GM12878 (cell line): ENCODE data around the gene APPL2. TPM values are rescaled to one million over a fixed set of nuclear protein-coding genes. Genes with fewer than 3 reads are reported as not detected.

Experiments used
- ATAC-seq: fragments of 200-7000 bp; cut with Tn5 transposase; 3 replicates; pipeline ENCODE4 v1.9.1; 2020; ENCODE audit warnings: mild to moderate bottlenecking, moderate library complexity
- BruUV-seq: library from RNA; stranded (reverse); fragments of 400-500 nt; replicated peaks from 2 replicates; lab custom pipeline; 2021; lab: Mats Ljungman, UMichigan
- CTCF ChIA-PET: fragments of 300-600 bp; sonication (Branson Sonifier 250); formaldehyde crosslinking; extraction: SDS; loops from one replicate; lab custom pipeline; 2021; ENCODE audit warnings: inconsistent platforms; lab: Yijun Ruan, JAX
- POLR2A ChIA-PET: fragments of 350-600 bp; formaldehyde crosslinking; extraction: SDS; loops from one replicate; lab custom pipeline; 2021; ENCODE audit warnings: inconsistent platforms; lab: Charles Lee
- RAD21 ChIA-PET: fragments of 300-600 bp; sonication (Branson Sonifier 250); formaldehyde crosslinking; loops from one replicate; lab custom pipeline; 2023; ENCODE audit warnings: antibody characterized with exemption; ENCODE audit not compliant: unreplicated experiment; lab: Charles Lee
- SMC1A ChIA-PET: fragments of 300-600 bp; sonication (Branson Sonifier 250); formaldehyde crosslinking; loops from one replicate; lab custom pipeline; 2023; ENCODE audit not compliant: unreplicated experiment, uncharacterized antibody; lab: Charles Lee
- DNase-seq: peaks from one replicate; pipeline ENCODE4 v3.0.0-alpha.2; 2011; ENCODE audit warnings: low read depth, low spot score
- FAIRE-seq: peaks from 3 replicates; lab custom pipeline; 2011; peaks lifted over from hg19 to GRCh38; lab: Jason Lieb, UNC
- H2AFZ ChIP-seq: 2 replicates; pipeline ENCODE4 v1.6.0; 2011; ENCODE audit warnings: low read depth, low read length, control low read depth; ENCODE audit not compliant: control insufficient read depth
- H3K27ac ChIP-seq: 2 replicates; pipeline ENCODE4 v1.5.1; 2011; ENCODE audit warnings: control low read depth; ENCODE audit not compliant: control insufficient read depth, insufficient read depth
- H3K27me3 ChIP-seq, 2 experiments: replicated peaks in 1 of 2; 2 replicates each; pipeline versions ENCODE4 v1.6.0 to v1.6.1; 2011; ENCODE audit warnings: low read length in 1 of 2; ENCODE audit not compliant: control insufficient read depth in 2 of 2, insufficient read depth in 2 of 2
- H3K36me3 ChIP-seq, 2 experiments: 2 replicates each; pipeline ENCODE4 v1.5.1; 2011; ENCODE audit warnings: low read length in 1 of 2; ENCODE audit not compliant: control insufficient read depth in 2 of 2, insufficient read depth in 2 of 2
- H3K4me1 ChIP-seq: 2 replicates; pipeline ENCODE4 v1.6.1; 2011; ENCODE audit warnings: mild to moderate bottlenecking, low read length, moderate library complexity, mixed read lengths; ENCODE audit not compliant: control insufficient read depth, insufficient read depth
- H3K4me2 ChIP-seq: 2 replicates; pipeline ENCODE4 v1.6.0; 2011; ENCODE audit warnings: control low read depth; ENCODE audit not compliant: control insufficient read depth, insufficient read depth
- H3K4me3 ChIP-seq: fragments of 200-600 bp; sonication (generic); 2 replicates; pipeline ENCODE4 v1.5.1; 2016
- H3K79me2 ChIP-seq: 2 replicates; pipeline ENCODE4 v1.6.0; 2011; ENCODE audit warnings: low read length; ENCODE audit not compliant: control insufficient read depth, insufficient read depth
- H3K9ac ChIP-seq: 2 replicates; pipeline ENCODE4 v1.8.0; 2011; ENCODE audit warnings: low read length, control low read depth, mixed read lengths; ENCODE audit not compliant: control insufficient read depth, insufficient read depth
- H3K9me3 ChIP-seq: replicated peaks from 3 replicates; pipeline ENCODE4 v1.5.1; 2011; ENCODE audit warnings: mild to moderate bottlenecking, low read length; ENCODE audit not compliant: control insufficient read depth, insufficient read depth
- H4K20me1 ChIP-seq: 2 replicates; pipeline ENCODE4 v1.6.0; 2011; ENCODE audit not compliant: control insufficient read depth, insufficient read depth
- E2F8 ChIP-seq: fragments of 450-650 bp; IDR thresholded peaks from 2 replicates; pipeline ENCODE4 v1.6.1; 2018; ENCODE audit warnings: mild to moderate bottlenecking, low read depth, moderate library complexity; ENCODE audit not compliant: partially characterized antibody
- MEF2A ChIP-seq: IDR thresholded peaks from 2 replicates; pipeline ENCODE4 v1.6.1; 2011; ENCODE audit warnings: low read depth, mild to moderate bottlenecking, low read length, moderate library complexity; ENCODE audit not compliant: insufficient read depth
- SKIL ChIP-seq: fragments of 450-650 bp; IDR thresholded peaks from 2 replicates; pipeline ENCODE4 v1.6.1; 2017; ENCODE audit warnings: mild to moderate bottlenecking, low read depth, inconsistent platforms; ENCODE audit not compliant: poor library complexity, severe bottlenecking
- WGBS: methylation state at CpG from one replicate; pipeline ENCODE4 v1.1.6; 2016; ENCODE audit warnings: low lambda C conversion rate; ENCODE audit not compliant: insufficient replicate concordance, insufficient coverage; ENCODE audit errors: missing lambda C conversion rate; 5-methylcytosine and 5-hydroxymethylcytosine counted together
- in situ Hi-C: fragments of 300-500 bp; cut with MboI; formaldehyde crosslinking; loops from 9 replicates; pipeline ENCODE4 v1.14.3; 2018; ENCODE audit warnings: mixed read lengths
- intact Hi-C: fragments of 100-400 bp; cut with micrococcal nuclease; formaldehyde crosslinking; loops from one replicate; pipeline ENCODE4 v1.14.2; 2022; ENCODE audit not compliant: unreplicated experiment
- polyA plus RNA-seq, 11 experiments: library from polyadenylated mRNA; depleted of rRNA in 4 of 11; unstranded in 6 of 11; stranded (reverse) in 5 of 11; fragments of >200 nt; fragmentation: Nextera tagmentation in 4 of 11; fragmentation: Illumina TruSeq in 1 of 11; extraction: Ambion mirVana in 4 of 11; extraction: Trizol in 1 of 11; gene quantifications; 1 replicate in 1 of 11; 2 replicates in 10 of 11; pipeline versions ENCODE4 v1.2.1 to v1.2.3, GENCODE V29; 2011 to 2016; ENCODE audit warnings: inconsistent platforms in 2 of 11, missing spikeins in 2 of 11, low read depth in 1 of 11
- total RNA-seq, 4 experiments: library from RNA; depleted of rRNA in 3 of 4; stranded (reverse); fragments of >200 nt in 3 of 4; fragmentation: Illumina TruSeq in 1 of 4; extraction: Trizol in 1 of 4; gene quantifications; 2 replicates each; pipeline versions ENCODE4 v1.2.1 to v1.2.3, GENCODE V29; 2013 to 2021
- TF ChIP-seq, protein P1 (sequence below): IDR thresholded peaks from 2 replicates; pipeline ENCODE4 v1.6.1; 2012; ENCODE audit warnings: low read length, inconsistent platforms

APPL2 gene
- total and polyA plus RNA-seq, 10 of the 15 experiments (the other 5 are each of a cell fraction or from before 2014, with no cell fraction given), result 1.9 to 14.2 (median 7.5) TPM

DNA sequence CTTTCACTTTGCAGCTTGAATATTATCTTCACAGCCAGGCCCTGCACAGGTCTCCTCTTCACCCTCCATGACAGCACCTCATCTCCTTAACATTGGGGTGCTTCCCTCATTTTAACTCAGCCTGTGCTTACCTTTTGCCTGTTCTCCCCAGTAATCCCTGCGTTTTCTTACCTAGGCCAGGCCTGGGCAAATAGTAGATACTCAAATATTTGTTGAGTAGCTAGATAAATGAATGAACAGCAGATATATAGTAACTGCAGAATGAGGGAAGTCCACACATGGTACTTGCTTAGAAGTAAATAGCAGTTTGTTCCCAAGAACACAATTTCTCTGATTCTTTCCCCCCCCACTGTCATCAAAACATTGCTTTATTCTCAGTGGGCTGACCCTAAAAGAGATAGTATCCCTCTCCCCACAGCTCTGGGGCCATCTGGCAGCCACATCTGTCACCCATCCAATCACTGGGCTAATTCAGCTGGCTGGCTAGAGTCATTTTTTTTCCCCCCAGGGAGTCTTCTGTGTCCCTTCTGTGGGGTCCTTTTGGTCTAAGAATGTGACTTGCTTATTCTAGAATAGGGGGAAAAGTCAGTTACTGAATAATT is 43.2 kb downstream of the APPL2 start:
- H3K79me2 ChIP-seq, result no peaks in the 10 kb centered on the region
- SMC1A ChIA-PET, result interaction anchor here (1.2 kb wide), 1 partner anchor 13 kb away, joined by 3 read pairs; no protein-coding TSS in a partner anchor
- no peaks in the 10 kb centered on the region for H3K27me3 ChIP-seq
- H3K9ac ChIP-seq, result no peak overlapping the region
- H3K4me2 ChIP-seq, result no peak overlapping the region
- no peaks in the 10 kb centered on the region for H4K20me1 ChIP-seq
- no peaks in the 10 kb centered on the region for H3K4me1 ChIP-seq
- DNase-seq (no peak), ATAC-seq (no peak), FAIRE-seq (no peak)
- POLR2A ChIA-PET, result no interaction called here
- peaks cover 4 to 18% of the 10 kb centered on the region in 2 experiments for H3K36me3 ChIP-seq
- no peak overlapping the region for H3K27ac ChIP-seq
- no peak overlapping the region for H3K4me3 ChIP-seq
- BruUV-seq, result no TSS peak
- TF ChIP-seq MEF2A, result no peak
- no peak for TF ChIP-seq SKIL
- TF ChIP-seq, protein P1, sequence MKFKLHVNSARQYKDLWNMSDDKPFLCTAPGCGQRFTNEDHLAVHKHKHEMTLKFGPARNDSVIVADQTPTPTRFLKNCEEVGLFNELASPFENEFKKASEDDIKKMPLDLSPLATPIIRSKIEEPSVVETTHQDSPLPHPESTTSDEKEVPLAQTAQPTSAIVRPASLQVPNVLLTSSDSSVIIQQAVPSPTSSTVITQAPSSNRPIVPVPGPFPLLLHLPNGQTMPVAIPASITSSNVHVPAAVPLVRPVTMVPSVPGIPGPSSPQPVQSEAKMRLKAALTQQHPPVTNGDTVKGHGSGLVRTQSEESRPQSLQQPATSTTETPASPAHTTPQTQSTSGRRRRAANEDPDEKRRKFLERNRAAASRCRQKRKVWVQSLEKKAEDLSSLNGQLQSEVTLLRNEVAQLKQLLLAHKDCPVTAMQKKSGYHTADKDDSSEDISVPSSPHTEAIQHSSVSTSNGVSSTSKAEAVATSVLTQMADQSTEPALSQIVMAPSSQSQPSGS, result no peak
- no peak for TF ChIP-seq E2F8
- RAD21 ChIA-PET, result no interaction called here
- CTCF ChIA-PET, result no interaction called here
- intact Hi-C loops, result no loop called here
- in situ Hi-C loops, result no loop called here
- WGBS, result 96% methylated on average over 1 of the region's 1 CpG
- no peaks in the 10 kb centered on the region for H3K9me3 ChIP-seq
- H2AFZ ChIP-seq, result no peak overlapping the region
